ENCODE results near the gene GDI2.

Gene GDI2

GRCh38 chr10:5858811-5859210 is 45.6 kb upstream of the GDI2 start:
- Histone ChIP-seq H3K4me1 (ENCODE audit: control insufficient read depth, low read length) (peaks cover 8% of the 10 kb centered on the region), H3K4me2 (ENCODE audit: low read length) (no peak overlapping the region), H3K4me3 (ENCODE audit: low read length) (no peak overlapping the region), H3K36me3 (ENCODE audit: control insufficient read depth, low read length) (no peaks in the 10 kb centered on the region), H3K9me3 (ENCODE audit: control insufficient read depth, insufficient read depth, low read length) (peaks cover 3% of the 10 kb centered on the region; the same call in 1 of the 2 replicates), H3K79me2 (ENCODE audit: control insufficient read depth, low read length) (no peaks in the 10 kb centered on the region), H3F3A (ENCODE audit: control insufficient read depth, insufficient read depth) (no peaks in the 10 kb centered on the region), H3K27me3 (ENCODE audit: control insufficient read depth, low read length) (no peaks in the 10 kb centered on the region), H3K9me2 (replicated peaks; ENCODE audit: control insufficient read depth, low read length) (no peaks in the 10 kb centered on the region), H4K20me1 (ENCODE audit: control insufficient read depth, insufficient read depth, low read depth, low read length) (no peaks in the 10 kb centered on the region), H3K27ac (ENCODE audit: low read depth, low read length) (no peak overlapping the region)
- TF ChIP-seq CTCF (IDR thresholded peaks at IDR 0.05; ENCODE audit: low read depth, low read length, poor library complexity, severe bottlenecking) (no peak), EZH2phosphoT487 (IDR thresholded peaks at IDR 0.05; ENCODE audit: borderline replicate concordance, low read length) (no peak)

GRCh38 chr10:5856701-5857004 is 43.4 kb upstream of the GDI2 start:
- Histone ChIP-seq H3K27ac (ENCODE audit: low read depth, low read length) (no peak overlapping the region), H3K36me3 (ENCODE audit: control insufficient read depth, low read length) (no peaks in the 10 kb centered on the region), H3K4me2 (ENCODE audit: low read length) (no peak overlapping the region), H3K4me3 (ENCODE audit: low read length) (no peak overlapping the region), H3K9me3 (ENCODE audit: control insufficient read depth, insufficient read depth, low read length) (no peaks in the 10 kb centered on the region), H3K27me3 (ENCODE audit: control insufficient read depth, low read length) (no peaks in the 10 kb centered on the region), H4K20me1 (ENCODE audit: control insufficient read depth, insufficient read depth, low read depth, low read length) (no peaks in the 10 kb centered on the region), H3F3A (ENCODE audit: control insufficient read depth, insufficient read depth) (no peaks in the 10 kb centered on the region), H3K9me2 (replicated peaks; ENCODE audit: control insufficient read depth, low read length) (no peaks in the 10 kb centered on the region), H3K79me2 (ENCODE audit: control insufficient read depth, low read length) (no peaks in the 10 kb centered on the region), H3K4me1 (ENCODE audit: control insufficient read depth, low read length) (peaks cover 17% of the 10 kb centered on the region)
- TF ChIP-seq EZH2phosphoT487 (IDR thresholded peaks at IDR 0.05; ENCODE audit: borderline replicate concordance, low read length) (no peak), CTCF (IDR thresholded peaks at IDR 0.05; ENCODE audit: low read depth, low read length, poor library complexity, severe bottlenecking) (no peak)

- Histone ChIP-seq H3F3A (ENCODE audit: control insufficient read depth, insufficient read depth) (no peaks in the 10 kb centered on the region), H3K9me2 (replicated peaks; ENCODE audit: control insufficient read depth, low read length) (no peaks in the 10 kb centered on the region), H3K36me3 (ENCODE audit: control insufficient read depth, low read length) (no peaks in the 10 kb centered on the region), H4K20me1 (ENCODE audit: control insufficient read depth, insufficient read depth, low read depth, low read length) (no peaks in the 10 kb centered on the region), H3K27me3 (ENCODE audit: control insufficient read depth, low read length) (no peaks in the 10 kb centered on the region), H3K27ac (ENCODE audit: low read depth, low read length) (no peak overlapping the region), H3K4me2 (ENCODE audit: low read length) (no peak overlapping the region), H3K4me1 (ENCODE audit: control insufficient read depth, low read length) (peaks cover 17% of the 10 kb centered on the region), H3K4me3 (ENCODE audit: low read length) (no peak overlapping the region), H3K79me2 (ENCODE audit: control insufficient read depth, low read length) (no peaks in the 10 kb centered on the region), H3K9me3 (ENCODE audit: control insufficient read depth, insufficient read depth, low read length) (no peaks in the 10 kb centered on the region)
- TF ChIP-seq CTCF (IDR thresholded peaks at IDR 0.05; ENCODE audit: low read depth, low read length, poor library complexity, severe bottlenecking) (no peak), EZH2phosphoT487 (IDR thresholded peaks at IDR 0.05; ENCODE audit: borderline replicate concordance, low read length) (no peak)
Measured at GRCh38 chr10:5855979-5856700, 42.9 kb upstream of the GDI2 start.

Data from DOHH2 (cell line).